HFFc6 (cell line): ENCODE results near the gene TAF11. TPM values are rescaled to one million over a fixed set of nuclear protein-coding genes. Genes with fewer than 3 reads are reported as not detected.

Source experiments
- DNase-seq: peaks from one replicate; pipeline ENCODE4 v3.0.0-alpha.2; 2018
- H3K27ac Mint-ChIP-seq: 2 replicates; pipeline ENCODE4 v1.8.0; 2020; ENCODE audit warnings: mild to moderate bottlenecking, mixed read lengths
- H3K27me3 Mint-ChIP-seq: 2 replicates; pipeline ENCODE4 v1.8.0; 2021; ENCODE audit warnings: mild to moderate bottlenecking, moderate library complexity, mixed read lengths; ENCODE audit not compliant: insufficient read depth
- H3K36me3 Mint-ChIP-seq: 2 replicates; pipeline ENCODE4 v1.8.0; 2021; ENCODE audit warnings: low read depth, mixed read lengths
- H3K4me1 Mint-ChIP-seq: 2 replicates; pipeline ENCODE4 v1.8.0; 2020; ENCODE audit warnings: low read depth, mixed read lengths
- H3K4me3 Mint-ChIP-seq: 2 replicates; pipeline ENCODE4 v1.8.0; 2020; ENCODE audit warnings: mild to moderate bottlenecking, moderate library complexity, mixed read lengths
- H3K9me3 Mint-ChIP-seq: 2 replicates; pipeline ENCODE4 v1.8.0; 2020; ENCODE audit warnings: mild to moderate bottlenecking, mixed read lengths
- total RNA-seq, 6 experiments: library from RNA; stranded (reverse); fragmentation: NEBNext Ultra II Directional; extraction: Animal tissue kit (Norgen Biotek cat#: 25700); gene quantifications; 2 replicates in 1 of 6; 3 replicates in 5 of 6; pipeline ENCODE4 v1.2.3, GENCODE V29; 2021
- TF ChIP-seq, protein P1 (sequence below): fragments of 200-600 bp; sonication (generic); IDR thresholded peaks from 2 replicates; pipeline ENCODE4 v1.5.0; 2021; ENCODE audit warnings: antibody characterized with exemption, mild to moderate bottlenecking

The TAF11 gene
- total RNA-seq, 6 experiments from 2014 or later = 15.2 to 19.0 (median 16.1) TPM

DNA sequence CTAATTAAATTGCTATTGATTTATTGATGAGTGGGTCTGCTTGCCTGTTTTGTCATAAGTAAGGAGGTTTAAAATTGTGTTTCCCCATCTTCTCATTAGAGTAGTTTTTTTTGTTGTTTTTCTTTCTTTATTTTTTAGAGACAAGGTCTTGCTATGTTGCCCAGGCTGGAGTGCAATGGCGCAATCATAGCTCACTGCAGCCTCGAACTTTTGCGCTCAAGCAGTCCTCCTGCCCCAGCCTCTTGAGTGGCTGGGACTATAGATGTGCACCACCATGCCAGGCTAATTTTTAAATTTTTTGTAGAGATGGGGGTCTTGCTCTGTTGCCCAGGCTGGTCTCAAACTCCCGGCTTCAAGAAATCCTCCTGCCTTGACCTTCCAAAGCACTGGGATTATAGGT is 32.3 kb upstream of the TAF11 start:
- no peaks in the 10 kb centered on the region; the same call in 1 of the 2 replicates for H3K27me3 Mint-ChIP-seq
- H3K4me1 Mint-ChIP-seq = peaks cover 49% of the 10 kb centered on the region
- H3K9me3 Mint-ChIP-seq = no peaks in the 10 kb centered on the region
- H3K36me3 Mint-ChIP-seq = peaks cover 6% of the 10 kb centered on the region; the same call in 1 of the 2 replicates
- H3K4me3 Mint-ChIP-seq = no peak overlapping the region
- TF ChIP-seq, protein P1, sequence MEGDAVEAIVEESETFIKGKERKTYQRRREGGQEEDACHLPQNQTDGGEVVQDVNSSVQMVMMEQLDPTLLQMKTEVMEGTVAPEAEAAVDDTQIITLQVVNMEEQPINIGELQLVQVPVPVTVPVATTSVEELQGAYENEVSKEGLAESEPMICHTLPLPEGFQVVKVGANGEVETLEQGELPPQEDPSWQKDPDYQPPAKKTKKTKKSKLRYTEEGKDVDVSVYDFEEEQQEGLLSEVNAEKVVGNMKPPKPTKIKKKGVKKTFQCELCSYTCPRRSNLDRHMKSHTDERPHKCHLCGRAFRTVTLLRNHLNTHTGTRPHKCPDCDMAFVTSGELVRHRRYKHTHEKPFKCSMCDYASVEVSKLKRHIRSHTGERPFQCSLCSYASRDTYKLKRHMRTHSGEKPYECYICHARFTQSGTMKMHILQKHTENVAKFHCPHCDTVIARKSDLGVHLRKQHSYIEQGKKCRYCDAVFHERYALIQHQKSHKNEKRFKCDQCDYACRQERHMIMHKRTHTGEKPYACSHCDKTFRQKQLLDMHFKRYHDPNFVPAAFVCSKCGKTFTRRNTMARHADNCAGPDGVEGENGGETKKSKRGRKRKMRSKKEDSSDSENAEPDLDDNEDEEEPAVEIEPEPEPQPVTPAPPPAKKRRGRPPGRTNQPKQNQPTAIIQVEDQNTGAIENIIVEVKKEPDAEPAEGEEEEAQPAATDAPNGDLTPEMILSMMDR = no peak
- no peak for DNase-seq
- H3K27ac Mint-ChIP-seq = peak overlapping the region; percentile 43

DNA sequence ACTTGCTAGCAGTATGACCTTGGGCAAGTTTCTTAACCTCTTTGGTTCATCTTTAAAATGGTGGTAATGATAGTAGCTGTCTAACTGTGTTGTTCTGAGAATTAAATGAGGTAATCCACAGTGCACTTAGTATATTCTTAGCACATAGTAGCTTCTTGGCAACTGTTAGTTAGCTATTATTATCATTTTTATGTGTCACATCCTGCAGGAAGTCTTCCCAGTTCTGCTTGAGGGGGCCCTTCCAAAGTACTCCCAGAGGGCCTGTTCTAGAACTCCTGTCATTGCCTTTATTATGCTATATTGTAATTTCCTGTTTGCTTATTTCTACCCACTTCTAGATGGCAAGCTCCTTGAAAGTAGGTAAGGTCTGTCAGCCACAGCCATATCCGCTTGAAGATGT is 31.8 kb upstream of the TAF11 start:
- TF ChIP-seq, protein P1 = no peak
- H3K27me3 Mint-ChIP-seq = no peaks in the 10 kb centered on the region; the same call in 1 of the 2 replicates
- peaks cover 53% of the 10 kb centered on the region for H3K4me1 Mint-ChIP-seq
- H3K9me3 Mint-ChIP-seq = no peaks in the 10 kb centered on the region
- DNase-seq = peak; percentile 3
- H3K36me3 Mint-ChIP-seq = peaks cover 6% of the 10 kb centered on the region; the same call in 1 of the 2 replicates
- peak overlapping the region; percentile 43 for H3K27ac Mint-ChIP-seq
- no peak overlapping the region for H3K4me3 Mint-ChIP-seq

DNA sequence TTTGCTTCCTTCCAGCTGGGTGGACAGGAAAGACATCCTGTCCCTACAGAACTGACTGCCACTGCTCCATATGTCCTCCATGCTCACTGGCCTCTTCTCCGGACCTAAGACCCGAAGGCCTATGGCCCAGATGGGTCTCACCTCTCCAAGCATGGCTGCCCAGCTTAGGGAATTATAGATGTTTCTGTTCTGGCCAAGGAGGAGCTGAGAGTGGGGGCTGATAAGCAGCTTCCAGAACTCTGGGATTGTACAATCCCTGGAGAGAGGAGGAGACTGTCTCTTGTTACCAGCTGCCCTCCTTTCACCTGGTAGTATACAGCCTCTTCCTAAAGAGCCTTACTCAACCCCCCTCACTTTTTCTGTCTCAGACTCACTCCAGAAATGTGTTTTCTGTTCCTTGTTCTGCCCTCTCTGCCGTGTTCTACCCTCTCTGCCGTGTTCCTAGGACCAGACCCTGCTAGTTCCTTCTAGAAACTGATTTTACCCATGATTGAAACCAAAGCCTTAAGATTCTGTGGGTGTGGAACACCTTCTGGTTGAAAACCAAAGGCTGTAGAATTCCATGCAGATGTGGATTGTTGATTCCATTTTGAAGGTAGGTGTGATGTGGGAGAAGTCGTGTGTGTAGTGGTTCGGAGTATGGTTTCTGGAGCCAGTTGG is 29.9 kb upstream of the TAF11 start:
- H3K4me1 Mint-ChIP-seq = peaks cover 66% of the 10 kb centered on the region
- no peak for DNase-seq
- H3K4me3 Mint-ChIP-seq = no peak overlapping the region
- no peaks in the 10 kb centered on the region for H3K9me3 Mint-ChIP-seq
- no peak overlapping the region for H3K27ac Mint-ChIP-seq
- TF ChIP-seq, protein P1 = no peak
- peaks cover 6% of the 10 kb centered on the region; the same call in 1 of the 2 replicates for H3K36me3 Mint-ChIP-seq
- H3K27me3 Mint-ChIP-seq = no peaks in the 10 kb centered on the region; the same call in 1 of the 2 replicates

DNA sequence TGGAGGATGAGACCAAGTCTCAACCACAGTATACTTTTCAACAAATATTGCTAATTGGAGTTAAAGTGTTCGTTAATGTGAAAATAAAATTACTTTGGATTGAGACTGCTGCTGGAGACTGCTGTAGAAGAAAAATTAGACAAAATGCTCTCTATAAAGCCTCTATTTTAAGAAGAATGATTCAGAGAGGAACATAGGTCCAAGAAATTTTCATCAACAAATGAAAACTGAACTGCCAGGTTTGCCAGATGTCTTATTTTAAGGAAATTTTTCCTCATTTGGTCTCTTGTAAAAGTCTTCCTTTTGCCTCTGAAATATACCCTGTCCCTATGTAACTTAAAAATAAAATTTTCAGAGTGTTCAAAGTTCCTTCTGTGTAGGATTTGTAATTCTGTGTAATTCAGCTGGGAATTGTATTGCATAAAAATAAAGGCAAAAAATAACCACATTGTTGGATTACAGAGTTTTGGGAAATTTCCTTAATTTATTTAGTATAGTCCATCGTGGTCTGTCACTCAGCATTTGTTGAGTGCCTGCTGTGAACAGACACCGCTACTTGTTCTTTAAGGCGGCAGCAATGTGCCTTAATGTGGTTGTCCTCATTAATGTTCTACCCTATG is 28.6 kb upstream of the TAF11 start:
- TF ChIP-seq, protein P1 = no peak
- Mint-ChIP-seq H3K27ac (no peak overlapping the region), H3K4me3 (no peak overlapping the region), H3K27me3 (no peaks in the 10 kb centered on the region; the same call in none of the 2 replicates), H3K4me1 (peaks cover 68% of the 10 kb centered on the region), H3K36me3 (peaks cover 6% of the 10 kb centered on the region; the same call in 1 of the 2 replicates), H3K9me3 (no peaks in the 10 kb centered on the region)
- no peak for DNase-seq

DNA sequence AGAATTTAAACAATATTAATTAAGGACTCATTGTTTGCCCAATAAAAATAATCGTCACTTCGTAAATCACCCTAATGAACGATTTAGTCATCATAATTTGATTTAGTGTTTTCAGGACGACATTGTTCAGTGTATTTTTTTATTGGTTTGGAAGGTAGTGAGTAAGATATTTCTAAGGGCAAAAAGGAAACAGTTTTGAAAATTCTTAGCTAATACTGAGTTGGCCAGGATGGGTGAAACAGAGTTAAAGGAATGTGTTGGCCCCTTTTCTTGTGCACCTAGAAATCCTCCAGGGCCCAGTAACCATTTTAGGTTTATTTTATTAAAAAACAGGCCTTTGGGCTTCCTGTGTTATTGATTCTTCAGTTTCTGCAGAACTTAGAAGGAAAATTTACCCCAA is 26.5 kb upstream of the TAF11 start:
- Mint-ChIP-seq H3K36me3 (peaks cover 6% of the 10 kb centered on the region; the same call in 1 of the 2 replicates), H3K27ac (no peak overlapping the region), H3K9me3 (no peaks in the 10 kb centered on the region), H3K27me3 (no peaks in the 10 kb centered on the region; the same call in 1 of the 2 replicates), H3K4me3 (no peak overlapping the region), H3K4me1 (peaks cover 57% of the 10 kb centered on the region)
- DNase-seq = no peak
- TF ChIP-seq, protein P1 = no peak
